ENCODE results near the gene JMJD7.
A peak's percentile ranks its signal among the peaks of the same experiment; 100 is the strongest.
"Not testable (repeated sequence)": the region's sequence is repeated elsewhere in the genome, so short reads cannot be mapped to it uniquely, and the experiment has no call there.

Gene JMJD7

GRCh38 chr15:41824062-41824745, 3.7 kb upstream of the JMJD7 start:
- no peak for TF ChIP-seq CTCF (conservative IDR thresholded peaks at IDR 0.05; ENCODE audit: control insufficient read depth, insufficient read depth, low read depth, low read length)
- H3K4me3 ChIP-seq (ENCODE audit: control insufficient read depth, low read depth, low read length): no peak overlapping the region
- DNase-seq (ENCODE audit: low read depth): no peak

GRCh38 chr15:41825145-41825544, 2.7 kb upstream of the JMJD7 start:
- no peak for DNase-seq (ENCODE audit: low read depth)
- no peak for TF ChIP-seq CTCF (conservative IDR thresholded peaks at IDR 0.05; ENCODE audit: control insufficient read depth, insufficient read depth, low read depth, low read length)
- H3K4me3 ChIP-seq (ENCODE audit: control insufficient read depth, low read depth, low read length): no peak overlapping the region

GRCh38 chr15:41825572-41826535, 2.0 kb upstream of the JMJD7 start:
- no peak for TF ChIP-seq CTCF (conservative IDR thresholded peaks at IDR 0.05; ENCODE audit: control insufficient read depth, insufficient read depth, low read depth, low read length)
- no peak for DNase-seq (ENCODE audit: low read depth)
- H3K4me3 ChIP-seq (ENCODE audit: control insufficient read depth, low read depth, low read length): no peak overlapping the region

GRCh38 chr15:41827290-41827879, 507 bp upstream of the JMJD7 start:
- peak overlapping the region; percentile 50 for H3K4me3 ChIP-seq (ENCODE audit: control insufficient read depth, low read depth, low read length)
- no peak for TF ChIP-seq CTCF (conservative IDR thresholded peaks at IDR 0.05; ENCODE audit: control insufficient read depth, insufficient read depth, low read depth, low read length)
- no peak for DNase-seq (ENCODE audit: low read depth)

GRCh38 chr15:41828807-41829141, 882 bp downstream of the JMJD7 start:
- TF ChIP-seq CTCF (conservative IDR thresholded peaks at IDR 0.05; ENCODE audit: control insufficient read depth, insufficient read depth, low read depth, low read length): no peak
- H3K4me3 ChIP-seq (ENCODE audit: control insufficient read depth, low read depth, low read length): peak overlapping the region; percentile 79
- peak; percentile 22 for DNase-seq (ENCODE audit: low read depth)

GRCh38 chr15:41829959-41830646, 2.2 kb downstream of the JMJD7 start:
- no peak for TF ChIP-seq CTCF (conservative IDR thresholded peaks at IDR 0.05; ENCODE audit: control insufficient read depth, insufficient read depth, low read depth, low read length)
- no peak for DNase-seq (ENCODE audit: low read depth)
- H3K4me3 ChIP-seq (ENCODE audit: control insufficient read depth, low read depth, low read length): no peak overlapping the region

- DNase-seq (ENCODE audit: low read depth): peak; percentile 42
- not testable (repeated sequence) for H3K4me3 ChIP-seq (ENCODE audit: control insufficient read depth, low read depth, low read length)
Measured at GRCh38 chr15:41831291-41831690, 3.4 kb downstream of the JMJD7 start.
